ENCODE data around the gene TUBA1C.

Gene TUBA1C

GRCh38 chr12:49283541-49284429, 18.9 kb downstream of the TUBA1C start:
- Mint-ChIP-seq H3K4me3 (no peak overlapping the region), H3K36me3 (no peaks in the 10 kb centered on the region), H3K9me3 (no peaks in the 10 kb centered on the region), H3K27ac (no peak overlapping the region), H3K27me3 (peaks cover 73% of the 10 kb centered on the region), H3K4me1 (no peaks in the 10 kb centered on the region)
- DNase-seq: no peak
- CTCF ChIA-PET: interaction anchor here (1.5 to 7.2 kb wide), 3 partner anchors 18 to 74 kb away, joined by 4 to 91 read pairs (median 60); partner anchors contain the start of gene DNAJC22

GRCh38 chr12:49284672-49285071, 19.8 kb downstream of the TUBA1C start:
- peaks cover 2% of the 10 kb centered on the region for H3K4me1 Mint-ChIP-seq
- H3K36me3 Mint-ChIP-seq: no peaks in the 10 kb centered on the region
- H3K27me3 Mint-ChIP-seq: peaks cover 79% of the 10 kb centered on the region
- CTCF ChIA-PET: interaction anchor here (1.2 to 7.2 kb wide), 5 partner anchors 13 to 74 kb away, joined by 3 to 91 read pairs (median 6); partner anchors contain the start of gene DNAJC22
- no peak overlapping the region for H3K27ac Mint-ChIP-seq
- H3K9me3 Mint-ChIP-seq: no peaks in the 10 kb centered on the region
- H3K4me3 Mint-ChIP-seq: no peak overlapping the region
- DNase-seq: no peak

- H3K4me1 Mint-ChIP-seq: peaks cover 2% of the 10 kb centered on the region
- no peak overlapping the region for H3K27ac Mint-ChIP-seq
- DNase-seq: no peak
- H3K27me3 Mint-ChIP-seq: peaks cover 76% of the 10 kb centered on the region
- no peaks in the 10 kb centered on the region for H3K9me3 Mint-ChIP-seq
- CTCF ChIA-PET: interaction anchor here (1.2 to 12.5 kb wide), 10 partner anchors 7 to 316 kb away, joined by 3 to 103 read pairs (median 18); partner anchors contain the start of genes C1QL4, DNAJC22 and PRPH
- H3K4me3 Mint-ChIP-seq: no peak overlapping the region
- no peaks in the 10 kb centered on the region for H3K36me3 Mint-ChIP-seq
Measured at GRCh38 chr12:49287876-49288275, 23.0 kb downstream of the TUBA1C start.

GRCh38 chr12:49288412-49288853, 23.6 kb downstream of the TUBA1C start:
- Mint-ChIP-seq H3K36me3 (no peaks in the 10 kb centered on the region), H3K27ac (no peak overlapping the region), H3K9me3 (no peaks in the 10 kb centered on the region), H3K4me1 (peaks cover 2% of the 10 kb centered on the region), H3K27me3 (peaks cover 81% of the 10 kb centered on the region), H3K4me3 (no peak overlapping the region)
- CTCF ChIA-PET: interaction anchor here (0.7 to 12.5 kb wide), 21 partner anchors 9 to 316 kb away, joined by 3 to 103 read pairs (median 5); partner anchors contain the start of genes C1QL4, DNAJC22, SPATS2 and TROAP
- peak; percentile 84 for DNase-seq

GRCh38 chr12:49288922-49289555, 24.2 kb downstream of the TUBA1C start:
- DNase-seq: no peak
- CTCF ChIA-PET: interaction anchor here (0.6 to 12.5 kb wide), 24 partner anchors 9 to 315 kb away, joined by 3 to 103 read pairs (median 4); partner anchors contain the start of genes C1QL4, DNAJC22, SPATS2 and TROAP
- Mint-ChIP-seq H3K9me3 (no peaks in the 10 kb centered on the region), H3K4me3 (no peak overlapping the region), H3K27me3 (peaks cover 82% of the 10 kb centered on the region), H3K27ac (no peak overlapping the region), H3K4me1 (peaks cover 2% of the 10 kb centered on the region), H3K36me3 (no peaks in the 10 kb centered on the region)

- CTCF ChIA-PET: interaction anchor here (0.6 to 12.5 kb wide), 8 partner anchors 9 to 291 kb away, joined by 3 to 103 read pairs (median 4); partner anchors contain the start of gene DNAJC22
- peaks cover 88% of the 10 kb centered on the region for H3K27me3 Mint-ChIP-seq
- H3K4me3 Mint-ChIP-seq: no peak overlapping the region
- H3K9me3 Mint-ChIP-seq: no peaks in the 10 kb centered on the region
- peaks cover 16% of the 10 kb centered on the region for H3K4me1 Mint-ChIP-seq
- no peak overlapping the region for H3K27ac Mint-ChIP-seq
- no peak for DNase-seq
- no peaks in the 10 kb centered on the region for H3K36me3 Mint-ChIP-seq
Measured at GRCh38 chr12:49292729-49293055, 27.8 kb downstream of the TUBA1C start.

- peaks cover 88% of the 10 kb centered on the region for H3K27me3 Mint-ChIP-seq
- H3K4me3 Mint-ChIP-seq: no peak overlapping the region
- no peak for DNase-seq
- H3K36me3 Mint-ChIP-seq: no peaks in the 10 kb centered on the region
- H3K4me1 Mint-ChIP-seq: peaks cover 23% of the 10 kb centered on the region
- no peaks in the 10 kb centered on the region for H3K9me3 Mint-ChIP-seq
- CTCF ChIA-PET: interaction anchor here (0.8 to 12.5 kb wide), 10 partner anchors 8 to 214 kb away, joined by 3 to 103 read pairs (median 5); partner anchors contain the start of gene DNAJC22
- no peak overlapping the region for H3K27ac Mint-ChIP-seq
Measured at GRCh38 chr12:49293056-49293956, 28.4 kb downstream of the TUBA1C start.

GRCh38 chr12:49294086-49294803, 29.4 kb downstream of the TUBA1C start:
- no peak for DNase-seq
- CTCF ChIA-PET: interaction anchor here (0.8 to 12.5 kb wide), 14 partner anchors 25 to 342 kb away, joined by 3 to 103 read pairs (median 7); partner anchors contain the start of genes DNAJC22 and TROAP
- Mint-ChIP-seq H3K9me3 (no peaks in the 10 kb centered on the region), H3K4me1 (peaks cover 25% of the 10 kb centered on the region), H3K36me3 (no peaks in the 10 kb centered on the region), H3K4me3 (no peak overlapping the region), H3K27me3 (peaks cover 92% of the 10 kb centered on the region), H3K27ac (no peak overlapping the region)

- Mint-ChIP-seq H3K9me3 (no peaks in the 10 kb centered on the region), H3K4me1 (peaks cover 25% of the 10 kb centered on the region), H3K4me3 (no peak overlapping the region), H3K27ac (no peak overlapping the region), H3K27me3 (peaks cover 94% of the 10 kb centered on the region), H3K36me3 (no peaks in the 10 kb centered on the region)
- no peak for DNase-seq
- CTCF ChIA-PET: interaction anchor here (0.8 to 12.5 kb wide), 15 partner anchors 8 to 342 kb away, joined by 3 to 103 read pairs (median 6); partner anchors contain the start of genes C1QL4, DNAJC22 and TROAP
Measured at GRCh38 chr12:49294804-49295081, 29.9 kb downstream of the TUBA1C start.

GRCh38 chr12:49295082-49295936, 30.4 kb downstream of the TUBA1C start, which contains the start of gene PRPH:
PRPH (plus strand) TSS chr12:49295147; CDS start chr12:49295201, 54 bp downstream.
- H3K27me3 Mint-ChIP-seq: peaks cover 96% of the 10 kb centered on the region
- no peak within 1 kb of the TSS for H3K27ac Mint-ChIP-seq
- H3K9me3 Mint-ChIP-seq: no peaks in the 10 kb centered on the region
- H3K4me1 Mint-ChIP-seq: peaks cover 25% of the 10 kb centered on the region
- CTCF ChIA-PET: interaction anchor here (0.8 to 12.5 kb wide), 18 partner anchors 8 to 341 kb away, joined by 3 to 103 read pairs (median 5); partner anchors contain the start of genes C1QL4, DNAJC22, SPATS2 and TROAP
- DNase-seq: no peak
- H3K36me3 Mint-ChIP-seq: no peaks in the 10 kb centered on the region
- no peak within 1 kb of the TSS for H3K4me3 Mint-ChIP-seq

- peak; percentile 76 for DNase-seq
- Mint-ChIP-seq H3K9me3 (no peaks in the 10 kb centered on the region), H3K27ac (no peak overlapping the region), H3K36me3 (no peaks in the 10 kb centered on the region), H3K4me1 (peaks cover 25% of the 10 kb centered on the region), H3K4me3 (peak overlapping the region; percentile 37), H3K27me3 (peaks cover 96% of the 10 kb centered on the region)
- CTCF ChIA-PET: interaction anchor here (0.8 to 12.5 kb wide), 21 partner anchors 7 to 267 kb away, joined by 3 to 103 read pairs (median 5); partner anchors contain the start of genes C1QL4, DNAJC22, SPATS2 and TROAP
Measured at GRCh38 chr12:49296034-49296835, 31.4 kb downstream of the TUBA1C start.
